SK-N-MC (cell line): ENCODE results near the gene TACC3.

Source experiments
- EZH2 ChIP-seq: fragments of 200-600 bp; sonication (generic); IDR thresholded peaks from one replicate; pipeline ENCODE4 v1.6.1; 2017; ENCODE audit warnings: antibody characterized with exemption
- FOXP2 ChIP-seq: optimal IDR thresholded peaks from 2 replicates; pipeline ENCODE3; 2011; ENCODE audit warnings: mild to moderate bottlenecking, moderate library complexity; ENCODE audit not compliant: insufficient read depth; ENCODE audit errors: extremely low read length, control extremely low read depth
- POLR2AphosphoS5 ChIP-seq: IDR thresholded peaks from 2 replicates; pipeline ENCODE4 v1.6.1; 2012; ENCODE audit warnings: mild to moderate bottlenecking, low read depth, low read length, borderline replicate concordance

GRCh38 chr4:1744552-1744951, 23.2 kb downstream of the TACC3 start:
- TF ChIP-seq EZH2 (no peak), POLR2AphosphoS5 (no peak), FOXP2 (no peak)
